H9 (cell line): ENCODE data around the gene RC3H1. TPM values are rescaled to one million over a fixed set of nuclear protein-coding genes. Genes with fewer than 3 reads are reported as not detected.

Experiments
- DNase-seq: peaks from one replicate; pipeline ENCODE4 v3.0.0-alpha.2; 2017
- H2AFZ ChIP-seq: one replicate; pipeline ENCODE4 v1.6.1; 2013; ENCODE audit warnings: mild to moderate bottlenecking, low read length, control low read depth, moderate library complexity
- H2AK5ac ChIP-seq: 2 replicates; pipeline ENCODE4 v1.6.1; 2013; ENCODE audit warnings: low read length, control low read depth, mixed read lengths; ENCODE audit not compliant: insufficient read length
- H2BK120ac ChIP-seq: one replicate; pipeline ENCODE4 v1.6.1; 2013; ENCODE audit warnings: low read depth, mild to moderate bottlenecking, low read length, control low read depth, inconsistent platforms; ENCODE audit not compliant: poor library complexity, severe bottlenecking
- H2BK12ac ChIP-seq: 2 replicates; pipeline ENCODE4 v1.6.1; 2013; ENCODE audit warnings: low read length, control low read depth, mixed read lengths, low read depth; ENCODE audit not compliant: insufficient read length
- H2BK15ac ChIP-seq: 2 replicates; pipeline ENCODE4 v1.6.1; 2013; ENCODE audit warnings: low read depth, low read length, control low read depth
- H2BK20ac ChIP-seq: one replicate; pipeline ENCODE4 v1.6.1; 2013; ENCODE audit warnings: low read depth, mild to moderate bottlenecking, low read length, control low read depth, inconsistent platforms; ENCODE audit not compliant: poor library complexity, severe bottlenecking
- H2BK5ac ChIP-seq: 2 replicates; pipeline ENCODE4 v1.6.1; 2013; ENCODE audit warnings: low read length, control low read depth, mixed read lengths; ENCODE audit not compliant: insufficient read length
- H3K14ac ChIP-seq: 2 replicates; pipeline ENCODE4 v1.6.1; 2013; ENCODE audit warnings: low read length, control low read depth; ENCODE audit not compliant: insufficient read depth
- H3K18ac ChIP-seq: 2 replicates; pipeline ENCODE4 v1.6.1; 2013; ENCODE audit warnings: low read depth, mild to moderate bottlenecking, mixed read lengths, low read length, control low read depth; ENCODE audit not compliant: insufficient read length
- H3K23ac ChIP-seq: 2 replicates; pipeline ENCODE4 v1.6.1; 2013; ENCODE audit warnings: low read length, control low read depth, mixed read lengths, low read depth; ENCODE audit not compliant: insufficient read length
- H3K23me2 ChIP-seq: 2 replicates; pipeline ENCODE4 v1.6.1; 2013; ENCODE audit warnings: low read depth, mild to moderate bottlenecking, mixed read lengths, low read length, control low read depth; ENCODE audit not compliant: insufficient read length, poor library complexity, severe bottlenecking
- H3K27ac ChIP-seq: 2 replicates; pipeline ENCODE4 v1.5.1; 2013; ENCODE audit warnings: low read length, control low read depth, mixed read lengths, low read depth; ENCODE audit not compliant: insufficient read length
- H3K27me3 ChIP-seq: 2 replicates; pipeline ENCODE4 v1.6.1; 2013; ENCODE audit warnings: low read length, control low read depth, inconsistent platforms; ENCODE audit not compliant: insufficient read depth
- H3K4ac ChIP-seq: 2 replicates; pipeline ENCODE4 v1.6.1; 2013; ENCODE audit warnings: low read depth, mild to moderate bottlenecking, control low read depth, inconsistent platforms, low read length, moderate library complexity
- H3K4me1 ChIP-seq: 2 replicates; pipeline ENCODE4 v1.6.1; 2013; ENCODE audit warnings: low read length, control low read depth, inconsistent platforms; ENCODE audit not compliant: insufficient read depth
- H3K4me2 ChIP-seq: 2 replicates; pipeline ENCODE4 v1.6.1; 2013; ENCODE audit warnings: low read length, control low read depth, mixed read lengths; ENCODE audit not compliant: insufficient read length, insufficient read depth
- H3K56ac ChIP-seq: 2 replicates; pipeline ENCODE4 v1.6.1; 2013; ENCODE audit warnings: low read depth, mild to moderate bottlenecking, mixed read lengths, low read length, control low read depth; ENCODE audit not compliant: insufficient read length
- H3K79me1 ChIP-seq: 2 replicates; pipeline ENCODE4 v1.6.1; 2013; ENCODE audit warnings: low read depth, mild to moderate bottlenecking, moderate library complexity, low read length, control low read depth, inconsistent platforms; ENCODE audit not compliant: insufficient read depth, poor library complexity, severe bottlenecking
- H3K79me2 ChIP-seq: 2 replicates; pipeline ENCODE4 v1.6.1; 2013; ENCODE audit warnings: low read length, control low read depth, inconsistent platforms; ENCODE audit not compliant: insufficient read depth
- H3K9ac ChIP-seq: 2 replicates; pipeline ENCODE4 v1.6.1; 2013; ENCODE audit warnings: low read length, control low read depth, mixed read lengths; ENCODE audit not compliant: insufficient read length; ENCODE audit errors: extremely low read depth
- H3K9me3 ChIP-seq: one replicate; pipeline ENCODE4 v1.6.1; 2013; ENCODE audit warnings: low read depth, low read length, inconsistent platforms; ENCODE audit not compliant: control insufficient read depth
- H3T11ph ChIP-seq: one replicate; pipeline ENCODE4 v1.6.1; 2013; ENCODE audit warnings: mild to moderate bottlenecking, low read length, control low read depth, inconsistent platforms
- H4K20me1 ChIP-seq: one replicate; pipeline ENCODE4 v1.6.1; 2013; ENCODE audit not compliant: control insufficient read depth, insufficient read length, insufficient read depth
- H4K5ac ChIP-seq: 2 replicates; pipeline ENCODE4 v1.6.1; 2013; ENCODE audit warnings: low read depth, mild to moderate bottlenecking, mixed read lengths, low read length, control low read depth; ENCODE audit not compliant: insufficient read length
- H4K8ac ChIP-seq: replicated peaks from 2 replicates; pipeline ENCODE4 v1.6.1; 2013; ENCODE audit warnings: low read length, control low read depth, mixed read lengths, low read depth; ENCODE audit not compliant: insufficient read length
- H4K91ac ChIP-seq: 2 replicates; pipeline ENCODE4 v1.6.1; 2013; ENCODE audit warnings: low read depth, mild to moderate bottlenecking, moderate library complexity, mixed read lengths, low read length, control low read depth; ENCODE audit not compliant: insufficient read length
- H3K27ac Mint-ChIP-seq, 3 experiments: 2 replicates in 2 of 3; 3 replicates in 1 of 3; pipeline ENCODE4 v1.8.0; 2020 to 2021; ENCODE audit warnings: mixed read lengths in 3 of 3, mild to moderate bottlenecking in 1 of 3, moderate library complexity in 1 of 3
- H3K27me3 Mint-ChIP-seq: 2 replicates; pipeline ENCODE4 v1.8.0; 2021; ENCODE audit warnings: low read depth, mild to moderate bottlenecking, moderate library complexity, mixed read lengths
- H3K36me3 Mint-ChIP-seq, 3 experiments: 2 replicates in 2 of 3; 3 replicates in 1 of 3; pipeline ENCODE4 v1.8.0; 2020 to 2021; ENCODE audit warnings: low read depth in 3 of 3, mixed read lengths in 3 of 3; ENCODE audit not compliant: insufficient read depth in 1 of 3
- H3K4me1 Mint-ChIP-seq, 2 experiments: 2 replicates each; pipeline ENCODE4 v1.8.0; 2020; ENCODE audit warnings: mixed read lengths in 2 of 2
- H3K4me3 Mint-ChIP-seq, 2 experiments: 2 replicates in 1 of 2; 3 replicates in 1 of 2; pipeline ENCODE4 v1.8.0; 2020 to 2021; ENCODE audit warnings: mild to moderate bottlenecking in 2 of 2, mixed read lengths in 2 of 2, moderate library complexity in 1 of 2
- H3K9me3 Mint-ChIP-seq, 2 experiments: 2 replicates in 1 of 2; 3 replicates in 1 of 2; pipeline ENCODE4 v1.8.0; 2020; ENCODE audit warnings: mild to moderate bottlenecking in 2 of 2, mixed read lengths in 2 of 2, moderate library complexity in 1 of 2
- WGBS: extraction: QIAGEN DNeasy Blood & Tissue Kit; methylation state at CpG from one replicate; pipeline ENCODE4 v1.1.7; 2013; ENCODE audit warnings: missing lambda C conversion rate, low lambda C conversion rate, mixed read lengths; ENCODE audit not compliant: insufficient read length; ENCODE audit errors: extremely low coverage; 5-methylcytosine and 5-hydroxymethylcytosine counted together
- total RNA-seq: library from RNA; stranded (reverse); gene quantifications from 2 replicates; pipeline ENCODE4 v1.2.1, GENCODE V29; 2021
- TF ChIP-seq, protein P1 (sequence below): fragments of 200-600 bp; sonication (generic); conservative IDR thresholded peaks from 3 replicates; pipeline ENCODE4 v1.8.0; 2021; ENCODE audit warnings: antibody characterized with exemption, mild to moderate bottlenecking

Gene RC3H1
- total RNA-seq, 1 experiment from 2014 or later: 36.1 TPM

DNA sequence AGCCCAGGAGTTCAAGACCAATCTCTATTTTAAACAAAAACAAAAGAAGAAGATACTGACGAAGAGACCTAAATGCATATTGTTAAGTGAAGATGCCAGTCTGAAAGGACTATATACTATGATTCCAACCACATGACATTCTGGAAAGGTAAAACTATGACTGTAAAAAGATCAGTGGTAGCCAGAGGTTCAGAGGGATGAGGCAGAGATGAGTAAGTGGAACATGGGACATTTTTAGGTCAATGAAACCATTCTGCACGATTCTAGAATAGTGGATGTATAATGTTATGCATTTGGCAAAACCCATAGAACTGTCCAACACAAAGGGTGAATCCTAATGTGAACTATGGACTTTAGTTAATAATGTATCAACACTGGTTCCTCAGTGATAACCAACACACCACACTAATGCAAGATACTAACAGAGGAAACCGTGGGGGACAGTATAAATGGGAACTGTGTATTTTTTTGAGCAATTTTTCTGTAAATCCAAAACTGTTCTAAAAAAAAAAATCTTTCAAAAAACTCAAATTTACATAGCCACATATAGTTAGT is 8.2 kb downstream of the RC3H1 start:
- no peak for DNase-seq
- Histone ChIP-seq H2BK20ac (no peak overlapping the region), H2BK120ac (no peak overlapping the region), H3K56ac (no peak overlapping the region), H2BK15ac (no peak overlapping the region), H4K5ac (no peak overlapping the region), H3K18ac (no peak overlapping the region), H2AK5ac (no peak overlapping the region), H3K4ac (no peak overlapping the region), H3K23me2 (no peaks in the 10 kb centered on the region), H3K14ac (no peak overlapping the region), H4K20me1 (no peaks in the 10 kb centered on the region), H4K91ac (no peak overlapping the region), H3K79me1 (peaks cover 9% of the 10 kb centered on the region), H3K4me2 (no peak overlapping the region), H3K27me3 (no peaks in the 10 kb centered on the region), H4K8ac (no peak overlapping the region), H3K27ac (no peak overlapping the region), H3K79me2 (peaks cover 12% of the 10 kb centered on the region), H2AFZ (no peak overlapping the region), H3K23ac (no peak overlapping the region), H3K4me1 (no peaks in the 10 kb centered on the region), H3T11ph (no peak overlapping the region), H3K9ac (no peak overlapping the region), H2BK12ac (no peak overlapping the region), H3K9me3 (no peaks in the 10 kb centered on the region), H2BK5ac (no peak overlapping the region)
- no peak overlapping the region for H3K4me3 Mint-ChIP-seq
- no peaks in the 10 kb centered on the region for H3K27me3 Mint-ChIP-seq
- TF ChIP-seq, protein P1, sequence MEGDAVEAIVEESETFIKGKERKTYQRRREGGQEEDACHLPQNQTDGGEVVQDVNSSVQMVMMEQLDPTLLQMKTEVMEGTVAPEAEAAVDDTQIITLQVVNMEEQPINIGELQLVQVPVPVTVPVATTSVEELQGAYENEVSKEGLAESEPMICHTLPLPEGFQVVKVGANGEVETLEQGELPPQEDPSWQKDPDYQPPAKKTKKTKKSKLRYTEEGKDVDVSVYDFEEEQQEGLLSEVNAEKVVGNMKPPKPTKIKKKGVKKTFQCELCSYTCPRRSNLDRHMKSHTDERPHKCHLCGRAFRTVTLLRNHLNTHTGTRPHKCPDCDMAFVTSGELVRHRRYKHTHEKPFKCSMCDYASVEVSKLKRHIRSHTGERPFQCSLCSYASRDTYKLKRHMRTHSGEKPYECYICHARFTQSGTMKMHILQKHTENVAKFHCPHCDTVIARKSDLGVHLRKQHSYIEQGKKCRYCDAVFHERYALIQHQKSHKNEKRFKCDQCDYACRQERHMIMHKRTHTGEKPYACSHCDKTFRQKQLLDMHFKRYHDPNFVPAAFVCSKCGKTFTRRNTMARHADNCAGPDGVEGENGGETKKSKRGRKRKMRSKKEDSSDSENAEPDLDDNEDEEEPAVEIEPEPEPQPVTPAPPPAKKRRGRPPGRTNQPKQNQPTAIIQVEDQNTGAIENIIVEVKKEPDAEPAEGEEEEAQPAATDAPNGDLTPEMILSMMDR: no peak
- H3K4me1 Mint-ChIP-seq: peaks cover 3 to 6% of the 10 kb centered on the region in 2 experiments; a peak in 2 of 4 replicates
- no peak overlapping the region for H3K27ac Mint-ChIP-seq
- peaks cover 3 to 15% (median 4%) of the 10 kb centered on the region in 3 experiments; a peak in 5 of 7 replicates for H3K36me3 Mint-ChIP-seq
- no CpG with 5 or more reads among the region's 3 CpGs for WGBS
- no peaks in the 10 kb centered on the region for H3K9me3 Mint-ChIP-seq
